H1 (cell line): ENCODE measurements around the gene FRMPD4. TPM values are rescaled to one million over a fixed set of nuclear protein-coding genes. Genes with fewer than 3 reads are reported as not detected.

Source experiments
- CTCF ChIA-PET: fragments of 300-600 bp; sonication (Branson Sonifier 250); formaldehyde crosslinking; loops from one replicate; lab custom pipeline; 2021; ENCODE audit not compliant: partially characterized antibody; lab: Charles Lee
- POLR2A ChIA-PET: fragments of 300-600 bp; sonication (Branson Sonifier 250); formaldehyde crosslinking; loops from one replicate; lab custom pipeline; 2021; ENCODE audit warnings: inconsistent platforms; ENCODE audit not compliant: partially characterized antibody; lab: Charles Lee
- DNase-seq, 2 experiments: peaks; one replicate each; pipeline versions ENCODE4 v3.0.0 to v3.0.0-alpha.2; 2010 to 2022; ENCODE audit warnings: low spot score in 2 of 2, low read depth in 1 of 2, mixed read lengths in 1 of 2
- FAIRE-seq: peaks from 2 replicates; lab custom pipeline; 2011; peaks lifted over from hg19 to GRCh38; lab: Jason Lieb, UNC
- H2AFZ ChIP-seq: 2 replicates; pipeline ENCODE4 v1.8.1; 2012; ENCODE audit warnings: low read length, inconsistent platforms
- H2AK5ac ChIP-seq: 2 replicates; pipeline ENCODE4 v1.6.1; 2013; ENCODE audit warnings: low read depth, low read length
- H2BK120ac ChIP-seq: replicated peaks from 2 replicates; pipeline ENCODE3; 2013; ENCODE audit warnings: low read depth, low read length, inconsistent platforms
- H2BK12ac ChIP-seq: 2 replicates; pipeline ENCODE4 v1.6.1; 2013; ENCODE audit warnings: low read depth, low read length
- H2BK15ac ChIP-seq: 2 replicates; pipeline ENCODE4 v1.6.1; 2013; ENCODE audit warnings: low read length
- H2BK20ac ChIP-seq: 2 replicates; pipeline ENCODE4 v1.6.1; 2013; ENCODE audit warnings: low read length
- H2BK5ac ChIP-seq: 2 replicates; pipeline ENCODE4 v1.6.1; 2013; ENCODE audit warnings: low read depth, low read length
- H3K14ac ChIP-seq: 2 replicates; pipeline ENCODE4 v1.6.1; 2013; ENCODE audit warnings: inconsistent platforms; ENCODE audit not compliant: insufficient read length
- H3K18ac ChIP-seq: 2 replicates; pipeline ENCODE4 v1.6.1; 2013; ENCODE audit warnings: low read length; ENCODE audit errors: extremely low read depth
- H3K23ac ChIP-seq: 2 replicates; pipeline ENCODE4 v1.6.1; 2013; ENCODE audit warnings: inconsistent platforms; ENCODE audit not compliant: insufficient read length
- H3K23me2 ChIP-seq: 2 replicates; pipeline ENCODE4 v1.6.1; 2013; ENCODE audit warnings: low read depth, low read length
- H3K27ac ChIP-seq: 2 replicates; pipeline ENCODE4 v1.6.1; 2011; ENCODE audit warnings: low read depth, low read length, inconsistent platforms
- H3K27me3 ChIP-seq, 4 experiments: replicated peaks in 1 of 4; 1 replicate in 1 of 4; 2 replicates in 3 of 4; pipeline versions ENCODE4 v1.6.1 to v1.8.1; 2011 to 2013; ENCODE audit warnings: low read length in 3 of 4, mild to moderate bottlenecking in 3 of 4, inconsistent platforms in 2 of 4, mixed read lengths in 2 of 4, moderate library complexity in 1 of 4; ENCODE audit not compliant: control insufficient read depth in 3 of 4, insufficient read depth in 3 of 4; ENCODE audit errors: extremely low read depth in 1 of 4
- H3K36me3 ChIP-seq, 4 experiments: 2 replicates each; pipeline versions ENCODE4 v1.6.1 to v1.8.1; 2011 to 2013; ENCODE audit warnings: mild to moderate bottlenecking in 4 of 4, low read length in 3 of 4, moderate library complexity in 2 of 4, control low read depth in 1 of 4, inconsistent platforms in 1 of 4; ENCODE audit not compliant: insufficient read depth in 4 of 4, control insufficient read depth in 2 of 4
- H3K4ac ChIP-seq: replicated peaks from 2 replicates; pipeline ENCODE3; 2013; ENCODE audit warnings: low read length, low read depth, mixed read lengths, inconsistent platforms; ENCODE audit not compliant: insufficient read length
- H3K4me1 ChIP-seq, 4 experiments: replicated peaks in 1 of 4; 1 replicate in 1 of 4; 2 replicates in 3 of 4; pipeline versions ENCODE4 v1.6.1 to v1.8.1; 2011 to 2013; ENCODE audit warnings: low read length in 3 of 4, inconsistent platforms in 2 of 4, mixed read lengths in 1 of 4; ENCODE audit not compliant: insufficient read depth in 4 of 4, control insufficient read depth in 3 of 4
- H3K4me2 ChIP-seq, 2 experiments: 2 replicates each; pipeline versions ENCODE4 v1.6.1 to v1.8.1; 2011 to 2013; ENCODE audit warnings: low read depth in 2 of 2, low read length in 2 of 2, control low read depth in 1 of 2, inconsistent platforms in 1 of 2, mild to moderate bottlenecking in 1 of 2; ENCODE audit not compliant: insufficient read depth in 1 of 2
- H3K4me3 ChIP-seq, 4 experiments: fragments of 200-600, 300-600 bp in 1 of 4; sonication (generic), shearing (Covaris generic), sonication (Bioruptor Twin) in 1 of 4; 2 replicates each; pipeline versions ENCODE4 v1.5.1 to v1.8.1; 2011 to 2016; ENCODE audit warnings: low read length in 4 of 4, low read depth in 3 of 4, control low read depth in 2 of 4, inconsistent platforms in 2 of 4, mild to moderate bottlenecking in 2 of 4, mixed read lengths in 1 of 4, moderate library complexity in 1 of 4; ENCODE audit not compliant: insufficient read depth in 2 of 4; ENCODE audit errors: extremely low read depth in 1 of 4
- H3K56ac ChIP-seq: replicated peaks from 2 replicates; pipeline ENCODE3; 2013; ENCODE audit warnings: low read depth, mild to moderate bottlenecking, mixed read lengths, low read length, inconsistent platforms; ENCODE audit not compliant: insufficient read length
- H3K79me1 ChIP-seq: 2 replicates; pipeline ENCODE4 v1.6.1; 2013; ENCODE audit warnings: low read depth, low read length, control low read depth
- H3K79me2 ChIP-seq, 2 experiments: 2 replicates each; pipeline versions ENCODE4 v1.6.1 to v1.8.1; 2012 to 2013; ENCODE audit warnings: low read length in 2 of 2, mild to moderate bottlenecking in 2 of 2, inconsistent platforms in 1 of 2; ENCODE audit not compliant: insufficient read depth in 2 of 2, control insufficient read depth in 1 of 2
- H3K9ac ChIP-seq, 4 experiments: replicated peaks in 1 of 4; 1 replicate in 1 of 4; 2 replicates in 3 of 4; pipeline versions ENCODE4 v1.6.1 to v1.8.1; 2011 to 2013; ENCODE audit warnings: low read depth in 3 of 4, low read length in 3 of 4, control low read depth in 2 of 4, mild to moderate bottlenecking in 2 of 4, moderate library complexity in 2 of 4, inconsistent platforms in 1 of 4; ENCODE audit errors: extremely low read depth in 1 of 4
- H3K9me3 ChIP-seq, 2 experiments: 2 replicates each; pipeline versions ENCODE4 v1.6.1 to v1.8.1; 2012 to 2013; ENCODE audit warnings: mild to moderate bottlenecking in 2 of 2, moderate library complexity in 2 of 2, control low read depth in 1 of 2, inconsistent platforms in 1 of 2, low read depth in 1 of 2, low read length in 1 of 2, mixed read lengths in 1 of 2; ENCODE audit not compliant: insufficient read depth in 2 of 2
- H4K20me1 ChIP-seq, 2 experiments: replicated peaks in 1 of 2; 2 replicates each; pipeline versions ENCODE3 to v1.8.1; 2011 to 2013; ENCODE audit warnings: inconsistent platforms in 2 of 2, low read length in 2 of 2, mild to moderate bottlenecking in 1 of 2; ENCODE audit not compliant: insufficient read depth in 2 of 2, control insufficient read depth in 1 of 2
- H4K5ac ChIP-seq: 2 replicates; pipeline ENCODE4 v1.6.1; 2013; ENCODE audit warnings: low read length, low read depth, mixed read lengths, inconsistent platforms; ENCODE audit not compliant: insufficient read length
- H4K8ac ChIP-seq: 2 replicates; pipeline ENCODE4 v1.8.0; 2013; ENCODE audit warnings: mild to moderate bottlenecking, moderate library complexity, low read length, inconsistent platforms; ENCODE audit not compliant: insufficient read depth; ENCODE audit errors: extremely low read depth
- H4K91ac ChIP-seq: replicated peaks from 2 replicates; pipeline ENCODE3; 2013; ENCODE audit warnings: low read length, mixed read lengths, inconsistent platforms; ENCODE audit not compliant: insufficient read length
- ASH2L ChIP-seq: fragments of 200-600, 300-600 bp; sonication (generic); IDR thresholded peaks from one replicate; pipeline ENCODE4 v1.7.1; 2017; ENCODE audit warnings: low read length
- HDAC2 ChIP-seq, 2 experiments: fragments of 300-600 bp in 1 of 2; sonication (generic) in 1 of 2; IDR thresholded peaks; 2 replicates each; pipeline ENCODE4 v1.6.1; 2011 to 2012; ENCODE audit warnings: low read depth in 2 of 2, low read length in 2 of 2, mild to moderate bottlenecking in 2 of 2, moderate library complexity in 2 of 2, borderline replicate concordance in 1 of 2, inconsistent platforms in 1 of 2
- HDAC6 ChIP-seq: IDR thresholded peaks from one replicate; pipeline ENCODE4 v1.7.1; 2012; ENCODE audit warnings: low read depth, mild to moderate bottlenecking, inconsistent platforms, low read length, moderate library complexity
- JUN ChIP-seq: IDR thresholded peaks from 2 replicates; pipeline ENCODE4 v1.6.1; 2011; ENCODE audit warnings: low read depth, mild to moderate bottlenecking, improper control_type of control experiment, low read length
- MAFK ChIP-seq: IDR thresholded peaks from 2 replicates; pipeline ENCODE4 v1.6.1; 2012; ENCODE audit warnings: low read depth, mild to moderate bottlenecking, improper control_type of control experiment, low read length
- RAD21 ChIP-seq, 2 experiments: IDR thresholded peaks in 1 of 2; conservative IDR thresholded peaks in 1 of 2; 2 replicates each; pipeline ENCODE4 v1.6.1; 2011; ENCODE audit warnings: low read depth in 2 of 2, low read length in 2 of 2, improper control_type of control experiment in 1 of 2, inconsistent platforms in 1 of 2, mild to moderate bottlenecking in 1 of 2, moderate library complexity in 1 of 2
- RNF2 ChIP-seq: fragments of 200-900, 300-1000 bp; sonication (generic); IDR thresholded peaks from 2 replicates; pipeline ENCODE4 v1.7.1; 2016; ENCODE audit warnings: borderline replicate concordance, low read depth, mild to moderate bottlenecking, antibody characterized with exemption, low read length; ENCODE audit not compliant: poor library complexity, severe bottlenecking; ENCODE audit errors: missing control alignments
- SP1 ChIP-seq: IDR thresholded peaks from 2 replicates; pipeline ENCODE4 v1.6.1; 2011; ENCODE audit warnings: low read depth, low read length
- WGBS, 2 experiments: shearing (Covaris generic) in 1 of 2; methylation state at CpG; one replicate each; pipeline versions ENCODE4 v1.1.6 to v1.1.7; 2013 to 2015; ENCODE audit warnings: low lambda C conversion rate in 2 of 2, mixed read lengths in 2 of 2, inconsistent platforms in 1 of 2, low coverage in 1 of 2, missing lambda C conversion rate in 1 of 2; ENCODE audit not compliant: insufficient replicate concordance in 2 of 2, insufficient coverage in 1 of 2, insufficient read length in 1 of 2; ENCODE audit errors: extremely low coverage in 1 of 2, missing lambda C conversion rate in 1 of 2; 5-methylcytosine and 5-hydroxymethylcytosine counted together
- polyA plus RNA-seq, 7 experiments: library from polyadenylated mRNA; depleted of rRNA in 3 of 7; stranded (reverse) in 5 of 7; unstranded in 2 of 7; fragments of >200 nt in 5 of 7; fragments of 200-250 nt in 2 of 7; gene quantifications; 1 replicate in 5 of 7; 2 replicates in 1 of 7; 4 replicates in 1 of 7; pipeline versions ENCODE4 v1.2.1 to v1.2.3, GENCODE V29; 2011 to 2013; ENCODE audit warnings: missing spikeins in 2 of 7, mixed read lengths in 2 of 7
- total RNA-seq: library from RNA; stranded (reverse); fragmentation: NEBNext Ultra II Directional; extraction: Animal tissue kit (Norgen Biotek cat#: 25700); gene quantifications from 2 replicates; pipeline ENCODE4 v1.2.1, GENCODE V29; 2021

FRMPD4 gene
- total and polyA plus RNA-seq, 2 of the 8 experiments (the other 6 are each of a cell fraction or from before 2014, with no cell fraction given), result 0.02 to 0.37 TPM

DNA sequence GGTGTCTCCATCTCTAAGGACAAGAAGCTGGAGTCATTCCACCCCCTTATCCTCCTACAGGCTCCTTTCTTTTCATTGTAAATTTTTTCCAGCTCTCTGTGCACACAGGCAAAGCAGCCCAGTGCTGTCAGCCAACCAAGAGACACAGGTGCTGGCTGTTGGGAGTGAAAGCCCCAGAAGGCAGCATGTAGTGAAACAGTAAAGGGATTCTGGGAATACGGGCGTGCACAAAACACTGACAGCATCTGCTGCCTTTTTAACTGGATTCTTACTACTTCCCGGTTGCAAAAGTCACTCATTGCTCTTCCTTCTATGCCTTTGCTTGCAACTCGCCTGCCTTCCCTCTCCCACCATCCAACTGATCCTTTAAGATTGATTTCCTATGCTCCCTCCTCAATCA lies 444.4 kb downstream of the FRMPD4 start:
- H2AFZ ChIP-seq, result no peak overlapping the region
- CTCF ChIA-PET, result no interaction called here
- H3K4ac ChIP-seq, result no peak overlapping the region
- H2BK5ac ChIP-seq, result no peak overlapping the region
- no peak overlapping the region for H3K23ac ChIP-seq
- no peak overlapping the region for H4K8ac ChIP-seq
- H3K36me3 ChIP-seq, result no peaks in the 10 kb centered on the region
- H3K27ac ChIP-seq, result no peak overlapping the region
- no peaks in the 10 kb centered on the region for H3K27me3 ChIP-seq
- POLR2A ChIA-PET, result no interaction called here
- no peak overlapping the region for H2BK20ac ChIP-seq
- DNase-seq, result no peak
- H3K14ac ChIP-seq, result no peak overlapping the region
- no peak overlapping the region for H2BK15ac ChIP-seq
- H3K18ac ChIP-seq, result no peak overlapping the region
- H3K9me3 ChIP-seq, result no peaks in the 10 kb centered on the region
- no peak overlapping the region for H2AK5ac ChIP-seq
- H4K20me1 ChIP-seq, result no peaks in the 10 kb centered on the region
- H3K4me1 ChIP-seq, result no peaks in the 10 kb centered on the region
- 86% methylated on average over 3 of the region's 4 CpGs; no CpG with 5 or more reads in 1 of the 2 experiments for WGBS, 2 experiments
- H4K5ac ChIP-seq, result no peak overlapping the region
- H3K79me2 ChIP-seq, result no peaks in the 10 kb centered on the region
- no peak for FAIRE-seq
- no peaks in the 10 kb centered on the region for H3K23me2 ChIP-seq
- H3K56ac ChIP-seq, result no peak overlapping the region
- no peak overlapping the region for H2BK120ac ChIP-seq
- no peak overlapping the region for H3K4me3 ChIP-seq
- no peak overlapping the region for H3K4me2 ChIP-seq
- H3K9ac ChIP-seq, result no peak overlapping the region
- H3K79me1 ChIP-seq, result no peaks in the 10 kb centered on the region
- no peak overlapping the region for H4K91ac ChIP-seq
- H2BK12ac ChIP-seq, result no peak overlapping the region
- TF ChIP-seq HDAC6 (no peak), HDAC2 (IDR thresholded peaks at IDR 0.05; ENCODE audit: borderline replicate concordance in 1 of 2, low read depth in 2 of 2, low read length in 2 of 2) (no peak), SP1 (no peak), RAD21 (IDR thresholded peaks at IDR 0.05 in 1 of 2, conservative IDR thresholded peaks at IDR 0.05 in 1 of 2; ENCODE audit: low read depth in 2 of 2, low read length in 2 of 2) (no peak), RNF2 (no peak), JUN (no peak), ASH2L (no peak), MAFK (no peak)
